ENCODE measurements around the gene TMEM181. TPM values are rescaled to one million over a fixed set of nuclear protein-coding genes. Genes with fewer than 3 reads are reported as not detected.

Gene TMEM181
- total RNA-seq, 4 donors from 2014 or later = 6.6 to 48.3 (median 37.0) TPM

GRCh38 chr6:158634695-158635426, 75.0 kb downstream of the TMEM181 start:
- peak overlapping the region in 3 of 4 donors; percentile 18 to 37 (median 34) for H3K27ac ChIP-seq

GRCh38 chr6:158635427-158636073, 75.7 kb downstream of the TMEM181 start:
- Histone ChIP-seq H3K4me3 (no peak overlapping the region), H3K27ac (peak overlapping the region in 3 of 4 donors; percentile 18 to 37 (median 34)), H3K27me3 (no peaks in the 10 kb centered on the region), H3K36me3 (peaks cover 0 to 50% (median 0%) of the 10 kb centered on the region in 3 donors), H3K9me3 (no peaks in the 10 kb centered on the region), H3K4me1 (peaks cover 0 to 14% (median 0%) of the 10 kb centered on the region in 4 donors)
- DNase-seq = peak in 1 of 3 donors; percentile 43
- no peak for TF ChIP-seq CTCF (IDR thresholded peaks at IDR 0.05)
- TF ChIP-seq POLR2A (IDR thresholded peaks at IDR 0.05) = no peak

More at GRCh38 chr6:158634695-158635426, 75.0 kb downstream of the TMEM181 start:
- H3K4me1 ChIP-seq = peaks cover 0 to 19% (median 0%) of the 10 kb centered on the region in 4 donors
- TF ChIP-seq CTCF (IDR thresholded peaks at IDR 0.05) = no peak
- no peak for TF ChIP-seq POLR2A (IDR thresholded peaks at IDR 0.05)
- DNase-seq = no peak
- no peaks in the 10 kb centered on the region for H3K27me3 ChIP-seq
- no peaks in the 10 kb centered on the region for H3K9me3 ChIP-seq
- no peak overlapping the region for H3K4me3 ChIP-seq
- H3K36me3 ChIP-seq = peaks cover 0 to 46% (median 0%) of the 10 kb centered on the region in 3 donors

GRCh38 chr6:158636778-158637177, 76.9 kb downstream of the TMEM181 start:
- Histone ChIP-seq H3K9me3 (no peaks in the 10 kb centered on the region), H3K36me3 (peaks cover 0 to 52% (median 0%) of the 10 kb centered on the region in 3 donors), H3K4me1 (peaks cover 0 to 5% (median 0%) of the 10 kb centered on the region in 4 donors), H3K27ac (no peak overlapping the region), H3K4me3 (no peak overlapping the region), H3K27me3 (no peaks in the 10 kb centered on the region)
- no peak for DNase-seq
- TF ChIP-seq CTCF (IDR thresholded peaks at IDR 0.05) = no peak
- TF ChIP-seq POLR2A (IDR thresholded peaks at IDR 0.05) = no peak

- peaks cover 0 to 21% (median 4%) of the 10 kb centered on the region in 4 donors for H3K4me1 ChIP-seq
- H3K9me3 ChIP-seq = no peaks in the 10 kb centered on the region
- no peak for TF ChIP-seq CTCF (IDR thresholded peaks at IDR 0.05)
- no peak for TF ChIP-seq POLR2A (IDR thresholded peaks at IDR 0.05)
- no peaks in the 10 kb centered on the region for H3K27me3 ChIP-seq
- H3K36me3 ChIP-seq = peaks cover 0 to 45% (median 0%) of the 10 kb centered on the region in 3 donors
- DNase-seq = no peak
- no peak overlapping the region for H3K4me3 ChIP-seq
- H3K27ac ChIP-seq = peak overlapping the region in 1 of 4 donors; percentile 8
These were observed 78.5 kb downstream of the TMEM181 start for GRCh38 chr6:158638324-158638854.

GRCh38 chr6:158639056-158639455, 79.2 kb downstream of the TMEM181 start:
- Histone ChIP-seq H3K36me3 (peaks cover 0 to 41% (median 0%) of the 10 kb centered on the region in 3 donors), H3K4me3 (no peak overlapping the region), H3K27ac (peak overlapping the region in 1 of 4 donors; percentile 8), H3K27me3 (no peaks in the 10 kb centered on the region), H3K9me3 (no peaks in the 10 kb centered on the region), H3K4me1 (peaks cover 0 to 23% (median 4%) of the 10 kb centered on the region in 4 donors)
- TF ChIP-seq CTCF (IDR thresholded peaks at IDR 0.05) = no peak
- TF ChIP-seq POLR2A (IDR thresholded peaks at IDR 0.05) = no peak
- DNase-seq = no peak
